Activated T-helper 2 cell treated with anti-CD3 and anti-CD28 coated beads, Interferon-gamma antibody, Interleukin-2, Interleukin-4, amounts not matched to agents 10 μg/mL and 5 μg/mL and 100 μg/mL, durations not matched to agents 14 hours and 24 hours and 36 hours (primary cell): ENCODE data around the gene FBF1. TPM values are rescaled to one million over a fixed set of nuclear protein-coding genes. Genes with fewer than 3 reads are reported as not detected.
A peak's percentile ranks its signal among the peaks of the same experiment; 100 is the strongest.

Source experiments
- DNase-seq: peaks from one replicate; pipeline ENCODE4 v3.0.0; 2021; ENCODE audit warnings: low spot score
- H3K27ac Mint-ChIP-seq: one replicate; pipeline ENCODE4 v1.8.0; 2021; ENCODE audit warnings: mixed read lengths
- H3K27me3 Mint-ChIP-seq: one replicate; pipeline ENCODE4 v1.8.0; 2021; ENCODE audit warnings: low read depth, mixed read lengths
- H3K36me3 Mint-ChIP-seq: one replicate; pipeline ENCODE4 v1.8.0; 2021; ENCODE audit warnings: low read depth, mixed read lengths
- H3K4me1 Mint-ChIP-seq: one replicate; pipeline ENCODE4 v1.8.0; 2021; ENCODE audit warnings: low read depth, mixed read lengths
- H3K4me3 Mint-ChIP-seq: one replicate; pipeline ENCODE4 v1.8.0; 2021; ENCODE audit warnings: low read depth, mild to moderate bottlenecking, moderate library complexity, mixed read lengths
- H3K9me3 Mint-ChIP-seq: one replicate; pipeline ENCODE4 v1.8.0; 2021; ENCODE audit warnings: mixed read lengths
- intact Hi-C: fragments of 100-400 bp; cut with micrococcal nuclease; formaldehyde crosslinking; loops from one replicate; pipeline ENCODE4 v1.15.1; 2023
- total RNA-seq: library from RNA; stranded (reverse); gene quantifications from 2 replicates; pipeline ENCODE4 v1.2.3, GENCODE V29; 2022

FBF1 gene
- total RNA-seq, 1 donor from 2014 or later = 17.6 TPM

DNA sequence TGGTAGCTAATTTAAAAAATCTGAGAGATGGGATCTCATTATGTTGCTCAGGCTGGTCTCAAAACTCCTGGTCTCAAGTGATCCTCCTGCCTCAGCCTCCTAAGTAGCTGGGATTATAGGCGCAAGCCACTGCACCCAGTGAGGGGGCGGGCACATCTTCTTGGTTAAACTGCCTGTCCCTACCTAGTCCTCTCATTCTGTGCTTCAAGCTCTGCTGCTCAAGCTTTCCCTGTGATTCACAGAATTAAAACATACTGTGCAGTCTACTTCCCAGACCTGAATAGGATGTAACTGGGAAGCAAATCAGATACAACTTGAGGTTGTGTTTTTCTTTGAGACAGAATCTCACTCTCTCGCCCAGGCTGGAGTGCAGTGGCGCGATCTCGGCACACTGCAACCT is 38.4 kb downstream of the FBF1 start:
- Mint-ChIP-seq H3K4me1 (peaks cover 7% of the 10 kb centered on the region), H3K9me3 (no peaks in the 10 kb centered on the region), H3K4me3 (no peak overlapping the region), H3K36me3 (peaks cover 35% of the 10 kb centered on the region), H3K27ac (no peak overlapping the region), H3K27me3 (no peaks in the 10 kb centered on the region)
- intact Hi-C loops = loop anchor here (10.0 kb wide), 1 partner anchor 202 kb away; the partner anchor contains the start of gene EXOC7
- DNase-seq = no peak

GRCh38 chr17:75901727-75902126 is 39.1 kb downstream of the FBF1 start:
- H3K27ac Mint-ChIP-seq = no peak overlapping the region
- intact Hi-C loops = loop anchor here (10.0 kb wide), 1 partner anchor 203 kb away; the partner anchor contains the start of gene EXOC7
- no peaks in the 10 kb centered on the region for H3K27me3 Mint-ChIP-seq
- peaks cover 37% of the 10 kb centered on the region for H3K36me3 Mint-ChIP-seq
- H3K9me3 Mint-ChIP-seq = no peaks in the 10 kb centered on the region
- no peak for DNase-seq
- H3K4me3 Mint-ChIP-seq = no peak overlapping the region
- peaks cover 9% of the 10 kb centered on the region for H3K4me1 Mint-ChIP-seq

GRCh38 chr17:75900691-75901533 is 39.9 kb downstream of the FBF1 start:
- Mint-ChIP-seq H3K9me3 (no peaks in the 10 kb centered on the region), H3K4me1 (peaks cover 5% of the 10 kb centered on the region), H3K36me3 (peaks cover 37% of the 10 kb centered on the region), H3K4me3 (no peak overlapping the region), H3K27ac (no peak overlapping the region), H3K27me3 (no peaks in the 10 kb centered on the region)
- intact Hi-C loops = loop anchor here (10.0 kb wide), 1 partner anchor 204 kb away; the partner anchor contains the start of gene EXOC7
- no peak for DNase-seq

GRCh38 chr17:75899767-75900468 is 40.9 kb downstream of the FBF1 start:
- DNase-seq = no peak
- Mint-ChIP-seq H3K4me1 (peaks cover 12% of the 10 kb centered on the region), H3K36me3 (peaks cover 40% of the 10 kb centered on the region), H3K27ac (no peak overlapping the region), H3K4me3 (no peak overlapping the region), H3K27me3 (no peaks in the 10 kb centered on the region), H3K9me3 (no peaks in the 10 kb centered on the region)
- intact Hi-C loops = loop anchor here (10.0 kb wide), 1 partner anchor 205 kb away; the partner anchor contains the start of gene EXOC7

- Mint-ChIP-seq H3K4me1 (peaks cover 12% of the 10 kb centered on the region), H3K36me3 (peaks cover 40% of the 10 kb centered on the region), H3K4me3 (no peak overlapping the region), H3K9me3 (no peaks in the 10 kb centered on the region), H3K27ac (no peak overlapping the region), H3K27me3 (no peaks in the 10 kb centered on the region)
- intact Hi-C loops = no loop called here
- DNase-seq = no peak
Measured at GRCh38 chr17:75899353-75899752, 41.5 kb downstream of the FBF1 start.

- H3K4me1 Mint-ChIP-seq = peaks cover 13% of the 10 kb centered on the region
- H3K9me3 Mint-ChIP-seq = no peaks in the 10 kb centered on the region
- no peak overlapping the region for H3K27ac Mint-ChIP-seq
- H3K27me3 Mint-ChIP-seq = no peaks in the 10 kb centered on the region
- no peak overlapping the region for H3K4me3 Mint-ChIP-seq
- intact Hi-C loops = no loop called here
- no peak for DNase-seq
- peaks cover 45% of the 10 kb centered on the region for H3K36me3 Mint-ChIP-seq
Measured at GRCh38 chr17:75898791-75899190, 42.1 kb downstream of the FBF1 start.

DNA sequence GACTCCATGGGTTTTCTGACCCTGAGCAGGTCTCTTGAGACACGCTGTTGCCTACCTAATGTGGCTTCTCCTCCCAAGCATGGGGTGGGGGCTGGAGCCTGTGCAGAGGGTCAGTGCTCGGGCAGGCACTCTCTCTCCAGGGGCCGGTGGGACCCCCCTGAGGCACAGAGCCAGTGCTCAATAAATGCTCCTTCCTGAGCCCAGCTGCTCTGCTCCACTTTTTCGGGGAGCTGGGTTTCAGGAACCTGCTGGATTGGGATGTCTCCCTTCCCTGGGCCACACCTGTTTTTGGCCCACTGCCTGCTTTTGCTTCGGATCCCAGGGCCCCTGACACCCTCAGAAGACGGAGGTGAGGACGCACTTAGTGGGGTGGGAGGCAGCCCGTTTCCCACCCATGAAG is 42.8 kb downstream of the FBF1 start:
- intact Hi-C loops = no loop called here
- Mint-ChIP-seq H3K4me1 (peaks cover 13% of the 10 kb centered on the region), H3K4me3 (peak overlapping the region; percentile 71), H3K27me3 (no peaks in the 10 kb centered on the region), H3K9me3 (no peaks in the 10 kb centered on the region), H3K27ac (no peak overlapping the region), H3K36me3 (peaks cover 46% of the 10 kb centered on the region)
- no peak for DNase-seq

DNA sequence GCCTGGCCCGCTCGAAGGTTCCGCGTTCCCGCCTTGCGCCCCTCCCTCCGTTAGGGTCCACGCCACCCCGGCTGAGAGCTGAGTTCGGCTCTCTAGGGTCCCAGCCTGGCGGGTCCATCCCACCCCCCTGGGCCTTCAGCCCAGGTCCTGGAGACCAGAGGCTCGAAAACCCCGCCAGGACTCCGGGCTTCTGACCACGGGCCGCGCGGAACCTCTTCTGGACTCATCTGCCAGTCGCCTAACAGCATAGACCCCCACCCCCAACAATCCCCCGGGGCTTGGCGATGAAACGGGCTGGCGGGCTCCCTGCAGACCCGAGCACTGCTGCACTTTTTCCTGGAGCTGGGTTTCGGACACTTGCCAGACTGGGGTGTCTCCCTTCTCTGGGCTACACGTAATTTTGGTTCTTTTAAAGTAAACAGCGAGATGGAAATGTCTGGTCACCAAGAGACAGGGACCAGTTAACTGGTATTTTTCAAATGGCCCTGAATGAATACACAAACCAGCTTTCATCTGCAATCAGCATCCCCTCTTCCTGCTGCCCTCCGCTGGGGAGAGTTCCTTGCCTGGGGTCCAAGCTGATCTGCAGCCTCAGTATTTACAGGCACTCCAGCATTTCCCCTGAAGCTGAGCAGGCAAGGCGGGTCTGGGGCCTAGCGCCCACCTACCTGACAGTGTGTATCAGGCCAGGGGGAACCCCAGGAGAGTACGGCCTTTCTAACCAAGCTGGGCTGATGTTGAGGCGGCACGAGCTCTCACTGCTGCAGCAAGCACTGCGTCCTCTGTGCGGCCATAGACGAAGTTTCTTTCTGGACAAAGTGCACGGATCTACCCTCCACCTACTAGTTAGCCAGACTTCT is 43.5 kb downstream of the FBF1 start:
- H3K4me1 Mint-ChIP-seq = peaks cover 13% of the 10 kb centered on the region
- H3K36me3 Mint-ChIP-seq = peaks cover 46% of the 10 kb centered on the region
- no peaks in the 10 kb centered on the region for H3K9me3 Mint-ChIP-seq
- no peak for DNase-seq
- peak overlapping the region; percentile 52 for H3K27ac Mint-ChIP-seq
- H3K4me3 Mint-ChIP-seq = peak overlapping the region; percentile 71
- intact Hi-C loops = loop anchor here (2.0 kb wide), 1 partner anchor 21 kb away; no protein-coding TSS in a partner anchor
- H3K27me3 Mint-ChIP-seq = no peaks in the 10 kb centered on the region

GRCh38 chr17:75896415-75897159 is 44.3 kb downstream of the FBF1 start, which contains the start of gene TRIM65:
TRIM65 (minus strand) TSS chr17:75896951; CDS start chr17:75896937, 14 bp downstream.
- peak; percentile 73 for DNase-seq
- H3K4me3 Mint-ChIP-seq = peak within 1 kb of the TSS; percentile 85
- peaks cover 43% of the 10 kb centered on the region for H3K36me3 Mint-ChIP-seq
- intact Hi-C loops = loop anchor here (1.0 to 2.0 kb wide), 2 partner anchors 8 to 20 kb away; partner anchors contain the start of gene MRPL38
- H3K9me3 Mint-ChIP-seq = no peaks in the 10 kb centered on the region
- H3K4me1 Mint-ChIP-seq = peaks cover 13% of the 10 kb centered on the region
- no peaks in the 10 kb centered on the region for H3K27me3 Mint-ChIP-seq
- H3K27ac Mint-ChIP-seq = peak within 1 kb of the TSS; percentile 82

GRCh38 chr17:75895370-75896155 is 45.3 kb downstream of the FBF1 start:
- DNase-seq = no peak
- H3K36me3 Mint-ChIP-seq = peaks cover 39% of the 10 kb centered on the region
- H3K9me3 Mint-ChIP-seq = no peaks in the 10 kb centered on the region
- peak overlapping the region; percentile 82 for H3K27ac Mint-ChIP-seq
- intact Hi-C loops = loop anchor here (1.0 to 2.0 kb wide), 2 partner anchors 9 to 19 kb away; partner anchors contain the start of gene MRPL38
- H3K4me3 Mint-ChIP-seq = peak overlapping the region; percentile 85
- H3K27me3 Mint-ChIP-seq = no peaks in the 10 kb centered on the region
- H3K4me1 Mint-ChIP-seq = peaks cover 13% of the 10 kb centered on the region

DNA sequence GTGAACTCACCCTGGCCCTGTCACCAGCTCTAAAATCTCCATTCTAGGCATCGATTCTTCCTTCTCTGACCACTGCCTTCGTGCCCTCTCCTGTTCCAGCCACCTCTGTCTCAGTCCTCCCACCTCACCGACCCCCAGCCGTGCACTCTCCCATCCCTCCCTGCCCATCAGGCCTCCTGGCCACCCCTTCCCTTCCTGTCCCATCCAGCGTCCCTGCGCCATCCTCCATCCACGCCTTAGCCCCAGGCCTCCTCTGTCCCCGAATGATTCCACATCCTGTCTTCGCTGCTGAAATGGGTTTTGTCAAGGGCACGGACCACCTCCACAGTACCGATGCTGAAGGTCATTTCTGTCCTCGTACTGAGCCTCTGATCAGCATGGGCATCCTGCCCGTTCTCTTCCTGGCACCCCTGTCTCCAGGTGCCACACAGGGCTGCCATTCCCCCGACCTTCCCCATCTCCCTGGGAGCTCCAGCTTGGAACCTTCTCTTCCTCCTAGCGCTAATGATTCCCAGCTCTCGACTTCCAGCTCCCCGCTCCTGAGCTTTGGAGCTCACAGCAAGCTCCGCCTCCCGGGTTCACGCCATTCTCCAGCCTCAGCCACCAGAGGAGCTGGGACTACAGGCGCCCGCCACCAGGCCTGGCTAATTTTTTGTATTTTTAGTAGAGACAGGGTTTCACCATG is 46.7 kb downstream of the FBF1 start:
- H3K4me1 Mint-ChIP-seq = peaks cover 13% of the 10 kb centered on the region
- H3K27me3 Mint-ChIP-seq = no peaks in the 10 kb centered on the region
- no peaks in the 10 kb centered on the region for H3K9me3 Mint-ChIP-seq
- DNase-seq = no peak
- H3K4me3 Mint-ChIP-seq = peak overlapping the region; percentile 48
- no peak overlapping the region for H3K27ac Mint-ChIP-seq
- H3K36me3 Mint-ChIP-seq = peaks cover 38% of the 10 kb centered on the region
- intact Hi-C loops = no loop called here
